Activated B cell treated with CpG ODN at 0.5 μM for 24 hours (primary cell): ENCODE data around the gene HCN2. TPM values are rescaled to one million over a fixed set of nuclear protein-coding genes. Genes with fewer than 3 reads are reported as not detected.

Experiments
- ATAC-seq: fragments of 200-7000 bp; cut with Tn5 transposase; one replicate; pipeline ENCODE4 v1.10.0; 2021; ENCODE audit warnings: low read depth, mild to moderate bottlenecking, moderate library complexity
- CTCF ChIA-PET: fragments of 350-600 bp; sonication (Branson Sonifier 250); formaldehyde crosslinking; loops from one replicate; lab custom pipeline; 2021; ENCODE audit warnings: antibody characterized with exemption; lab: Charles Lee
- POLR2A ChIA-PET: fragments of 350-600 bp; sonication (Branson Sonifier 250); formaldehyde crosslinking; loops from one replicate; lab custom pipeline; 2021; ENCODE audit warnings: antibody characterized with exemption; lab: Charles Lee
- DNase-seq: peaks from one replicate; pipeline ENCODE4 v3.0.0; 2022
- H3K27ac Mint-ChIP-seq: one replicate; pipeline ENCODE4 v1.8.0; 2020; ENCODE audit warnings: mixed read lengths
- H3K27me3 Mint-ChIP-seq: one replicate; pipeline ENCODE4 v1.8.0; 2021; ENCODE audit warnings: mixed read lengths
- H3K36me3 Mint-ChIP-seq: one replicate; pipeline ENCODE4 v1.8.0; 2021; ENCODE audit warnings: low read depth, mixed read lengths
- H3K4me1 Mint-ChIP-seq: one replicate; pipeline ENCODE4 v1.8.0; 2021; ENCODE audit warnings: mixed read lengths
- H3K4me3 Mint-ChIP-seq: one replicate; pipeline ENCODE4 v1.8.0; 2020; ENCODE audit warnings: mild to moderate bottlenecking, mixed read lengths
- H3K9me3 Mint-ChIP-seq: one replicate; pipeline ENCODE4 v1.8.0; 2020; ENCODE audit warnings: mixed read lengths
- CTCF ChIP-seq: fragments of 200-600 bp; IDR thresholded peaks from one replicate; pipeline ENCODE4 v1.8.0; 2022; ENCODE audit warnings: antibody characterized with exemption, mild to moderate bottlenecking
- intact Hi-C: fragments of 100-400 bp; cut with micrococcal nuclease; formaldehyde crosslinking; loops from one replicate; pipeline ENCODE4 v1.15.1; 2024
- total RNA-seq: library from RNA; stranded (reverse); gene quantifications from 2 replicates; pipeline ENCODE4 v1.2.3, GENCODE V29; 2022

HCN2 gene
- total RNA-seq, 1 donor from 2014 or later = 0.13 TPM

GRCh38 chr19:574658-575526 lies 14.8 kb upstream of the HCN2 start:
- H3K9me3 Mint-ChIP-seq = no peaks in the 10 kb centered on the region
- ATAC-seq (no peak), DNase-seq (no peak)
- peak overlapping the region; percentile 18 for H3K27ac Mint-ChIP-seq
- H3K36me3 Mint-ChIP-seq = peaks cover 15% of the 10 kb centered on the region
- intact Hi-C loops = no loop called here
- no peak for TF ChIP-seq CTCF
- H3K4me1 Mint-ChIP-seq = peaks cover 35% of the 10 kb centered on the region
- ChIA-PET CTCF (no interaction called here), POLR2A (interaction anchor here (0.6 to 1.1 kb wide), 3 partner anchors 9 to 89 kb away, joined by 3 to 4 read pairs (median 3); no protein-coding TSS in a partner anchor)
- H3K27me3 Mint-ChIP-seq = no peaks in the 10 kb centered on the region
- H3K4me3 Mint-ChIP-seq = peak overlapping the region; percentile 84

- no peak overlapping the region for H3K4me3 Mint-ChIP-seq
- CTCF ChIA-PET = interaction anchor here (0.9 kb wide), 1 partner anchor 8 kb away, joined by 3 read pairs; no protein-coding TSS in a partner anchor
- DNase-seq = no peak
- no peaks in the 10 kb centered on the region for H3K27me3 Mint-ChIP-seq
- no peaks in the 10 kb centered on the region for H3K9me3 Mint-ChIP-seq
- H3K27ac Mint-ChIP-seq = no peak overlapping the region
- intact Hi-C loops = no loop called here
- POLR2A ChIA-PET = interaction anchor here (1.1 kb wide), 1 partner anchor 43 kb away, joined by 3 read pairs; no protein-coding TSS in a partner anchor
- ATAC-seq = no peak
- H3K4me1 Mint-ChIP-seq = peaks cover 34% of the 10 kb centered on the region
- TF ChIP-seq CTCF = no peak
- H3K36me3 Mint-ChIP-seq = peaks cover 21% of the 10 kb centered on the region
Observed at GRCh38 chr19:575527-576506, 13.9 kb upstream of the HCN2 start.

GRCh38 chr19:576768-577438 lies 12.8 kb upstream of the HCN2 start:
- CTCF ChIA-PET = interaction anchor here (0.9 kb wide), 1 partner anchor 7 kb away, joined by 3 read pairs; no protein-coding TSS in a partner anchor

More at GRCh38 chr19:576768-577438, 12.8 kb upstream of the HCN2 start:
- no peaks in the 10 kb centered on the region for H3K27me3 Mint-ChIP-seq
- H3K4me3 Mint-ChIP-seq = no peak overlapping the region
- POLR2A ChIA-PET = no interaction called here
- H3K9me3 Mint-ChIP-seq = no peaks in the 10 kb centered on the region
- TF ChIP-seq CTCF = no peak
- H3K4me1 Mint-ChIP-seq = peaks cover 28% of the 10 kb centered on the region
- no peak overlapping the region for H3K27ac Mint-ChIP-seq
- DNase-seq (no peak), ATAC-seq (no peak)
- peaks cover 18% of the 10 kb centered on the region for H3K36me3 Mint-ChIP-seq
- intact Hi-C loops = no loop called here
